OCI-LY3 (cell line): ENCODE measurements around the gene NR1H4.
A peak's percentile ranks its signal among the peaks of the same experiment; 100 is the strongest.
"Not testable (repeated sequence)": the region's sequence is repeated elsewhere in the genome, so short reads cannot be mapped to it uniquely, and the experiment has no call there.

Experiments
- H2AFZ ChIP-seq: fragments of 200-600, 300-600 bp; shearing (Covaris generic); 2 replicates; pipeline ENCODE4 v1.6.0; 2014; ENCODE audit warnings: antibody characterized with exemption, low read depth, low read length
- H3K27ac ChIP-seq: fragments of 200-600, 300-600 bp; sonication (generic); 2 replicates; pipeline ENCODE4 v1.5.1; 2014; ENCODE audit warnings: mild to moderate bottlenecking, low read length, moderate library complexity, mixed read lengths
- H3K27me3 ChIP-seq: fragments of 200-600, 300-600 bp; sonication (generic); 2 replicates; pipeline ENCODE4 v1.6.1; 2014; ENCODE audit warnings: low read depth, low read length, mixed read lengths
- H3K36me3 ChIP-seq: fragments of 200-600, 300-600 bp; sonication (generic); replicated peaks from 2 replicates; pipeline ENCODE3; 2014; ENCODE audit warnings: low read depth, low read length, mixed read lengths
- H3K4me1 ChIP-seq: fragments of 300-600, 200-600 bp; sonication (generic); 2 replicates; pipeline ENCODE4 v1.6.1; 2014; ENCODE audit warnings: low read length, mixed read lengths
- H3K4me2 ChIP-seq: fragments of 200-600, 300-600 bp; sonication (generic); 2 replicates; pipeline ENCODE4 v1.6.1; 2014; ENCODE audit warnings: low read length, mixed read lengths
- H3K4me3 ChIP-seq: fragments of 300-600, 200-600 bp; sonication (generic); 2 replicates; pipeline ENCODE4 v1.5.1; 2014; ENCODE audit warnings: antibody characterized with exemption, mild to moderate bottlenecking, low read length, moderate library complexity
- H3K79me2 ChIP-seq: fragments of 300-600, 200-600 bp; shearing (Covaris generic); 2 replicates; pipeline ENCODE4 v1.6.1; 2014; ENCODE audit warnings: mild to moderate bottlenecking, low read length, mixed read lengths
- H3K9ac ChIP-seq: fragments of 300-600, 200-600 bp; shearing (Covaris generic); 2 replicates; pipeline ENCODE4 v1.6.0; 2014; ENCODE audit warnings: mild to moderate bottlenecking, low read length, moderate library complexity
- H3K9me3 ChIP-seq: fragments of 200-600, 300-600 bp; shearing (Covaris generic); 2 replicates; pipeline ENCODE4 v1.6.1; 2014; ENCODE audit warnings: low read length, mixed read lengths; ENCODE audit not compliant: insufficient read depth
- H4K20me1 ChIP-seq: fragments of 200-600, 300-600 bp; sonication (generic); 2 replicates; pipeline ENCODE4 v1.6.1; 2016; ENCODE audit warnings: low read length, mixed read lengths; ENCODE audit not compliant: insufficient read depth
- CTCF ChIP-seq: fragments of 200-600, 300-600 bp; sonication (generic); IDR thresholded peaks from 2 replicates; pipeline ENCODE4 v1.5.1; 2014; ENCODE audit warnings: antibody characterized with exemption, low read length, low read depth
- EZH2phosphoT487 ChIP-seq: fragments of 200-600 bp; shearing (Covaris generic); IDR thresholded peaks from 2 replicates; pipeline ENCODE4 v1.6.1; 2018; ENCODE audit warnings: antibody characterized with exemption, mixed run types, low read depth

The NR1H4 gene

DNA sequence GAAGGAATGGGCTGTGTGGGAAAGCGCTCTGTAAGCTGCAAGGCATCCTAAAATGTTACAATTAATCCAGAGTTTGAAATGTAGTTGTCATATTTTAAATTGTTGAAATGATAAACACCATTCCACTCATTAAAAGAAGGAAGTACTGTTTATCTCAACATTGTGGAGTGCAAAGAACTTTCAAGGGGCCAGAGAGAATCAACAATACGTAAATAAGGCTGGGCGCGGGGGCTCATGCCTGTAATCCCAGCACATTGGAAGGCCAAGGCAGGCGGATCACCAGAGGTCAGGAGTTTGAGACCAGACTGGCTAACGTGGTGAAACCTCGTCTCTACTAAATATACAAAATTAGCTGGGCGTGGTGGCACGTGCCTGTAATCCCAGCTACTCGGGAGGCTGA lies 24.5 kb downstream of the NR1H4 start:
- no peak for TF ChIP-seq EZH2phosphoT487
- TF ChIP-seq CTCF: no peak
- H3K36me3 ChIP-seq: no peaks in the 10 kb centered on the region
- no peaks in the 10 kb centered on the region for H3K27me3 ChIP-seq
- no peak overlapping the region for H3K4me2 ChIP-seq
- H3K9me3 ChIP-seq: no peaks in the 10 kb centered on the region
- H3K9ac ChIP-seq: no peak overlapping the region
- no peaks in the 10 kb centered on the region for H3K79me2 ChIP-seq
- H4K20me1 ChIP-seq: no peaks in the 10 kb centered on the region
- no peak overlapping the region for H3K4me3 ChIP-seq
- H3K27ac ChIP-seq: no peak overlapping the region
- no peak overlapping the region for H2AFZ ChIP-seq
- peaks cover 3% of the 10 kb centered on the region; the same call in 1 of the 2 replicates for H3K4me1 ChIP-seq

DNA sequence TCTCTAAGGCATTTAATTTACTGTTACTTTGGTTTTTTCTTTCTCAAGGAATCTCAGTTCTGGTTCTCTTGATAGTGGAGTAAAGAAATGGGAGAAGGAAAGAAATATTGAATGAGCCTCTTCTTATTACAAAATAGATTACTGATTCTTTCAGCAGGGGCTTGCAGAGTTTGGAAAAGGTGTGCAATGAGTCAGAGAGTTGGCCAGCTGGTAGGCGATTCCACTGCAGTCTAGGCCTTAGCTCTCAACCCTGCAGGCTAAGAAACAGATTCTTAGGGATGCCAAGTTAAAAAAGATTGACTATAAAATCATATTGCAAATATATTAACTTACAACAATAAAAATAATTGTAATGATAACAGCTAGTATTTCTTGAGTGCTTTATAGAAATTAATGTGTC lies 25.8 kb downstream of the NR1H4 start:
- Histone ChIP-seq H3K4me1 (peaks cover 3% of the 10 kb centered on the region; the same call in 1 of the 2 replicates), H3K27ac (no peak overlapping the region), H2AFZ (no peak overlapping the region), H3K4me3 (no peak overlapping the region), H3K9me3 (no peaks in the 10 kb centered on the region), H3K27me3 (no peaks in the 10 kb centered on the region), H3K4me2 (no peak overlapping the region), H4K20me1 (no peaks in the 10 kb centered on the region), H3K79me2 (no peaks in the 10 kb centered on the region), H3K9ac (no peak overlapping the region), H3K36me3 (no peaks in the 10 kb centered on the region)
- TF ChIP-seq CTCF (no peak), EZH2phosphoT487 (no peak)

DNA sequence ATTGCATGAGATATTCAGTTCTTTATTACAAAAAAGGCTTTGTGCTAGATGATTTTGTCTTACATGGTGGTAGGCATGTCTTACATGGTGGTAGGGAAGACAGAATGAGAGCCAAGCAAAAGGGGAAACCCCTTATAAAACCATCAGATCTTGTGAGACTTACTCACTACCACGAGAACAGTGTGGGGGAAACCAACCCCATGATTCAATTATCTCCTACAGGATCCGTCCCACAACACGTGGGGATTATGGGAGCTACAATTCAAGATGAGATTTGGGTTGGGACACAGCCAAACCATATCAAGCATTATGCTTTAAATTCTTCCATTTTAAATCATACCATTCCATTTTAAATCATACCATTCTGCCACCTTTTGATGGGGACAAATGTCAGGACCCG lies 29.1 kb downstream of the NR1H4 start:
- not testable (repeated sequence) for H3K9ac ChIP-seq, H3K79me2 ChIP-seq, H3K27me3 ChIP-seq, H4K20me1 ChIP-seq, H2AFZ ChIP-seq, H3K36me3 ChIP-seq, H3K4me3 ChIP-seq, H3K9me3 ChIP-seq, H3K4me1 ChIP-seq, H3K27ac ChIP-seq
- peak overlapping the region; percentile 21; the same call in 1 of the 2 replicates for H3K4me2 ChIP-seq

DNA sequence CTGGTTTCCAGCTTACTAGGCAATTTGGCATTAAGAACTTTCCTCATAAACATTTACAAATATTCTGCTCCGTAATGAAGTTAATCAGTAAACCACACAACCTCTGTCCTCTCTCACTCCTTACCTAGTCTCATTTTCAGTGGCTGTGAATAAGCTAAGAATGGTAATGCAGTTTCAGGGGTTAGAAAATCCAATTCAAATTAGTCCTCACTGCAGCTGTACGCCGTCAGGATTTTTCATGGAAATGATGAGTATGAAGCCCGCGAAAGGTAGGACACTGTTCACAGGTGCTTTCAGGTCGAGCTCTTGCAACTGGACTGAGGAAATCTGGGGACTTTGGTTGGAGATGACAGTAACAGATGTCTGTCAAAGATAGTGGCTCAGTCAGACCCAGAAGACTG lies 29.6 kb downstream of the NR1H4 start:
- Histone ChIP-seq H3K9me3 (no peaks in the 10 kb centered on the region), H3K79me2 (no peaks in the 10 kb centered on the region), H3K36me3 (no peaks in the 10 kb centered on the region), H2AFZ (no peak overlapping the region; the same call in 1 of the 2 replicates), H3K27me3 (no peaks in the 10 kb centered on the region), H3K4me3 (no peak overlapping the region), H3K4me1 (peaks cover 3% of the 10 kb centered on the region; the same call in 1 of the 2 replicates), H3K9ac (no peak overlapping the region), H3K27ac (no peak overlapping the region), H3K4me2 (no peak overlapping the region), H4K20me1 (no peaks in the 10 kb centered on the region)
- TF ChIP-seq CTCF: no peak
- no peak for TF ChIP-seq EZH2phosphoT487

GRCh38 chr12:100504804-100505203 lies 31.1 kb downstream of the NR1H4 start:
- Histone ChIP-seq H3K4me1 (peaks cover 3% of the 10 kb centered on the region; the same call in 1 of the 2 replicates), H3K4me3 (no peak overlapping the region), H2AFZ (no peak overlapping the region), H3K27ac (no peak overlapping the region), H3K9ac (no peak overlapping the region), H4K20me1 (no peaks in the 10 kb centered on the region), H3K4me2 (no peak overlapping the region), H3K36me3 (no peaks in the 10 kb centered on the region), H3K79me2 (no peaks in the 10 kb centered on the region), H3K27me3 (no peaks in the 10 kb centered on the region), H3K9me3 (no peaks in the 10 kb centered on the region)
- no peak for TF ChIP-seq CTCF
- TF ChIP-seq EZH2phosphoT487: no peak
